T-helper 2 cell (primary cell): ENCODE results near the gene MINDY2.
A peak's percentile ranks its signal among the peaks of the same experiment; 100 is the strongest.
"Not testable (repeated sequence)": the region's sequence is repeated elsewhere in the genome, so short reads cannot be mapped to it uniquely, and the experiment has no call there.

Experiments
- DNase-seq, 5 experiments: peaks; one replicate each; pipeline versions ENCODE4 v3.0.0 to v3.0.0-alpha.2; 2012 to 2022

The MINDY2 gene

DNA sequence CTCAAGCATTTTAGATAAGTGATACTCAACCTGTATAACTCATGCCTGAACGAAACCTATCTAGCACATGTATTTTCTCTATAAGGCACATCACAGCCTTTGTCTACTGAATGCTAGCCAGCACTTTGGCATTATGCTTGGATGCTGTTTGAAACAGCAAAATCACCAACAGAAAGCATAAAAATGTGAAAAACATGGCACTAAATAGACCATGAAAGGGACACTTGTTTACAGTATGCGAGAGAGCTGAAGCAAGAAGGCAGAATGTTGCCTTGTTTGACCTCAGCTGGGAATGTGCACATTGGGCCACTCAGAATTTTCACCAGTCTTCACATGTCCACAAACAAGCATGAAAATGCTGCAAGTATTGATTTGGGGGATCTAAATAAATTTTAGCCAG, 59.5 kb downstream of the MINDY2 start:
- no peak for DNase-seq

DNA sequence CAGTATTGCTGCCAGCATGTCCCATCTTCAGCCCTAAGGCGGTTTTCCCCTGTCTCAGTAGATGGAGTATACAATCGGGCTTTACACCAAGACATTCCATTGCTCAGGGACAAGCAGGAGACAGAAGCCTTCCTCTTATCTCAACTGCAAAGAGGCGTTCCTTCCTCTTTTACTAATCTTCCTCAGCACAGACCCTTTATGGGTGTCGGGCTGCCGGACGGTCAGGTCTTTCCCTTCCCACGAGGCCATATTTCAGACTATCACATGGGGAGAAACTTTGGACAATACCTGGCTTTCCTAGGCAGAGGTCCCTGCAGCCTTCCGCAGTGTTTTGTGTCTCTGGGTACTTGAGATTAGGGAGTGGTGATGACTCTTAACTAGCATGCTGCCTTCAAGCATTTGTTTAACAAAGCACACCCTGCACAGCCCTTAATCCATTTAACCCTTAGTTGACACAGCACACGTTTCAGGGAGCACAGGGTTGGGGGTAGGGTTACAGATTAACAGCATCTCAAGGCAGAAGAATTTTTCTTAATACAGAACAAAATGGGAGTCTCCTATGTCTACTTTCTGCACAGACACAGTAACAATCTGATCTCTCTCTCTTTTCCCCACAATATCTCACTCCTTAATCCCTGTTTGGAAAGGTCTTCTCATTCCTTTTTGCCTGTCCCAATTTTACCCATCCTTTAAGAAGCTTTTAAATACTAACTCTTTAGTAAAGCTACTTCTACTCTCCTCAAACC, 62.8 kb downstream of the MINDY2 start:
- DNase-seq: not testable (repeated sequence)

DNA sequence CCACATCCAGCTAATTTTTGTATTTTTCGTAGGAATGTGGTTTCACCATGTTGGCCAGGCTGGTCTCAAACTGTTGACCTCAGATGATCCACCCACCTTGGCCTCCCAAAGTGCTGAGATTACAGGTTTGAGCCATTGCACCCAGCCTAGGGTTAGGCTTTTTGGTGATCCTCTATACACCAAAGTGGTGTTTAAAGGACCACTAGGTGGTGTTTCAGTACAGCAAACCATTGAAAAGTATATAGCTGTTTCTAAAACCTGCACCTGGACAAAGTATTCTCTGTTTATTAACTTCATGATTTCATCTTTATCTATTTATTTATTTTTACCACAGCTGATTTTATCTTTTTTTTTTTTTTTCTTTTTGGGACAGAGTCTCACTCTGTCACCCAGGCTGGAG, 68.4 kb downstream of the MINDY2 start:
- peak in 1 of 5 experiments; percentile 29 for DNase-seq

DNA sequence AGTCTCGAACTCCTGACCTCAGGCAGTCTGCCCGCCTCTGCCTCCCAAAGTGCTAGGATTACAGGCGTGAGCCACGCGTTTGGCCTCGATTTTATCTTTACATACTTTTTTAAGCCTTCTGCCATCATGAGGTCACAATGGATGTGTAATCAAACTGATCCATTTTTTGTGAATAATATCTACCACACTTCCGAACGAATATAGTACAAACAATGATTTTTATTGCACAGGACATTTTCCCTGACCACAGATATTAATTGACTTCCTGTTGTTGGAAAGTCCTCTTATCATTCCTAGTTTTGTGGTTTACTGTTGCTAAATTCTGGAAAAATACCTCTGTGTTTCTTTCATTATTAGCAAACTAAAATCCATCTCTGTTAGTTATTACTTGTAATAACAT, 68.9 kb downstream of the MINDY2 start:
- no peak for DNase-seq

DNA sequence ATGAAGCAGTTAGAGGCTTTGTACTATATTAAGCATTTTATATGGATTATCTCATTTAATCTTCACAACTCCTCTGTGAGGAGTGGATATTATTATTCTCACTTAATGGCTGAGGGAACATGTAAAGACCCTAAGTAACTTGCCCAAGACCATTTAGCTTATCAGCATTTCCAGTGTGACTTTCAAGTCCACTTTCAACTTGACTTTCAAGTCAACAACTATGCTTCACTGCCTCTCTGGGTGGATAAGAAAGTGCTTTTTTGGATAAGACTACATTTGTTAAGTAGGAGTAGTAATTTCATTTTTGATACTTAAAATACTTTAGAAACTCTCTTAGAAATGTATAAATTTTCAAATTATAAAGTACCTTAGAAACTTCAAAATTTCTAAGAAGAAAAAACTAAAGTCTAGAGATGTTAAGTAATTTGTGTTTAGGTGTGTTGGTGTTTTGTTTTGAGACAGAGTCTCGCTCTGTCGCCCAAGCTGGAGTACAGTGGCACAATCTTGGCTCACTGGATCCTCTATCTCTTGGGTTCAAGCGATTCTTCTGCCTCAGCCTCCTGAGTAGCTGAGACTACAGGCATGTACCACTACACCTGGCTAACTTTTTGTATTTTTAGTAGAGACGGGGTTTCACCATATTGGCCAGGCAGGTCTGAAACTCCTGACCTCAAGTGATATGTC, 71.8 kb downstream of the MINDY2 start:
- DNase-seq: no peak

DNA sequence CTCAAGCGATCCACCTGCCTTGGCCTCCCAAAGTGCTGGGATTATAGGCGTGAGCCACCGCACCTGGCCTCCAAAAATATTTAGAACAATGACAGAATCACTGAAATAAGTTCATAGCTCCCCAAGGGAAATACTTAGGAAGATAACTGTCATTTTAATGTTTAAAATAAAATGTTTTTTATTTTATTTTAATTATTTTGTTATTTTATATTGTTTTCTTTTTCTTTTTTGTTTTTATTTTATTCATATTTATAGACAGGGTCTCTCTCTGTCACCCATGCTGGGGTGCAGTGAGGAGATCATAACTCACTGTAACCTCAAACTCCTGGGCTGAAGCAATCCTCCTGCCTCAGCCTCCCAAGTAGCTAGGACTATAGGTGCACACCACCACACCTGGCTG, 80.1 kb downstream of the MINDY2 start:
- not testable (repeated sequence) for DNase-seq

DNA sequence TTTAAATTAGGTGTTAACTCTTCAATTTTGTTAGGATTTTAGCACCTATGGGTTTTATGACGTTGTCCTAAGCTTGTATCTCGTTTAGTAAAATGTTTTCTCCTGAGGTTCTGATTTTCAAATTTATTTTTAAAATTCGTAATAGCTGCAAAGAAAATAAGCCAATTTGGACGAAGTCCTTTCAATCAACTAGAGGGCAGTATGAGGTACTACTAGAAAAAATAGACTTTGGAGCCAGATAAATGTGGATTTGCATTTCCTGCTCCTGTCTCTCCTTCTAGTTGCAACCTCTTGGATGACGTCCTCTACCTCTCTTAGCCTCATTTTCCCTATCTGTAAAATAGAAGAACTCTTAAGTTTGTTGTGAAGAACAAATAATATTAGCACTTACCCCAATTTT, 81.2 kb downstream of the MINDY2 start:
- DNase-seq: no peak

GRCh38 chr15:58854593-58854992, 83.5 kb downstream of the MINDY2 start:
- no peak for DNase-seq

DNA sequence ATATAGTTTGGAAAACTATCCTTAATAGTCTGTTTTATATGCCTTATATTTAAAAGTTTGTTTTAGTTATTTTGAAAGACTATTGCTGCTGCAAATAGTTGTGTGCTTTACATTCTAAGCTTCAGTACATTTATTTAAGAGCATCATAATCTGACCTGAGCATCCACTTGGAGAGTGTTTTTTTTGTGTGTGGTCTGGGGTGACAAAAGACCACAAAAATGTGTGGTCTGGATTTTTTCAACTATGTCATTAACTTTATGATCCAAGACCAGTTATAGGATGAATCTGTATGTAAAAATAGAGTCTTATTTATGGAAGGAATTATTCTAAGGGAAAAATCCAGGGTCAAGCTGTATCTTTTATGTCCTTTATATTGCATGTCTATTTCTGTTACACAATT, 85.0 kb downstream of the MINDY2 start:
- DNase-seq: no peak

DNA sequence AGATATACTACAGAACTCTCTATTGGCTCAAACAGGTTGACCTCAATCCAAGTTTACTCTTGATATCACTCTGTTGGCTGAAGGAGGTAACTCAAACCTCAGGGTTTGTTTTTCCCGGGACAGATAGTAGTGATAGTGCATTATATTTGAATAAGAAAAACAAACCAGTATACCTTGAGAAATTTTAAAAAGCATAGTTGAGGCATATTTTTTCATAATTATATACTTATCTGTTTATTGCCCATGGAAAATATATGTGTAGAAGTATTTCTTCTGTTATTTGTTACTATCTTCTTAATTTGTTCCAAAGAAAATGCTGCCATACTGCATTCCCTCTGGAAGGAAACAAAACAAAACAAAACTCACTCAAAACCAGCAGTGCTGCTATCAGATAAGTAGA, 85.5 kb downstream of the MINDY2 start:
- not testable (repeated sequence) for DNase-seq

DNA sequence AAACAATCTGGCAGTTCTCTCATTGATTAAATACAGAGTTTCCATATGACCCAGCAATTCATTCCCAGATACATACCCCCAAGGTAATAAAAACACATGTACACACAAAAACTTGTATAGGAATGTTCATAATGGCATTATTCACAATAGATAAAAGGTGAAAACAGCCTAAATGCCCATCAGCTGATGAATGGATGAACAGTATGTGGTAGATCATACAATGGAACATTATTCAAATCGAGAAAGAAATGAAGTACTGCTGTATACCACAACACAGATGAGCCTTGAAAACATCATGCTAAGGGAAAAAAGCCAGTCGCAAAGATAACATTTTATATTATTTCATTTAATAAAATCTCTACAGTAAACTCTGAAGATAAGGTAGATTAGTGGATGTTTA, 91.2 kb downstream of the MINDY2 start:
- DNase-seq: no peak

- DNase-seq: peak in 1 of 5 experiments; percentile 6
Observed at GRCh38 chr15:58864602-58865424, 93.7 kb downstream of the MINDY2 start.

GRCh38 chr15:58865425-58865880, 94.4 kb downstream of the MINDY2 start:
- DNase-seq: no peak

- DNase-seq: no peak
Observed at GRCh38 chr15:58867926-58868325, 96.8 kb downstream of the MINDY2 start.

- DNase-seq: no peak
Observed at GRCh38 chr15:58870451-58870850, 99.3 kb downstream of the MINDY2 start.

DNA sequence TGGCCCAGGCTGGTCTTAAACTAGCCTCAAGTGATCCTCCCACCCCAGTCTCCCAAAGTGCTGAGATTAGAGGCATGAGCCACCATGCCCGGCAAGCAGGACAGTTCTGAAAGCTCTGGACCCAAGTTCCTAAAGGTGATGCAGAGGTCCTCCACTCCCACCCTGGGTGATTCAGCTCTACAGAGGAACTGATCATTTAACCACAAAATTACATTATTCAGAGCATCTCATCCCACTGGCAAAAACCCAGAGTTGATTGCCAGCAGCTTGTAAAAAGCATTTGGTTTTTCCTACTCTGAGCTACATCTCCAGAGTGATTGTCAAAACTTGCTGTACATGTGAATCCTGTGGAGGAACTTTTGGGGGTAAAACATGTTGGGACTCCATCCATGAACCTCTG, 102.2 kb downstream of the MINDY2 start:
- no peak for DNase-seq

DNA sequence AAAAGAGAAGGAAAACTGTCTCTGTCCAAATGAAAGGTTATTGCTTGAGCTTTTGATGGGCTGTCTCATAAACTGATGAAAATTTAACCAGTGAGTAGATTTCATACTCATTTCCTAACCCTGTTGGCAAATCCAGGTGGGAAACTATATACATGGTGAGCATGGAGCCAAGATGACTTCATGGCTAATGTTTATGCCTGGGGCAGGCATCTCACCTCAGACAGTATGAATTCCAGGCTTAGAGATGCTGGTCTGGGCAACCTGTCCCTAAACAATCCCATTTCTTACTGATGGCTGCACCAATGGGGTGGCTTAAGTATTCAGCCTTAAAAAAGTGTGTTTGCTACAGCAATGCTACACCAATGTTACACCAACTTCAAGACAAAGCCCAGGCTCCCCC, 104.2 kb downstream of the MINDY2 start:
- DNase-seq: no peak

DNA sequence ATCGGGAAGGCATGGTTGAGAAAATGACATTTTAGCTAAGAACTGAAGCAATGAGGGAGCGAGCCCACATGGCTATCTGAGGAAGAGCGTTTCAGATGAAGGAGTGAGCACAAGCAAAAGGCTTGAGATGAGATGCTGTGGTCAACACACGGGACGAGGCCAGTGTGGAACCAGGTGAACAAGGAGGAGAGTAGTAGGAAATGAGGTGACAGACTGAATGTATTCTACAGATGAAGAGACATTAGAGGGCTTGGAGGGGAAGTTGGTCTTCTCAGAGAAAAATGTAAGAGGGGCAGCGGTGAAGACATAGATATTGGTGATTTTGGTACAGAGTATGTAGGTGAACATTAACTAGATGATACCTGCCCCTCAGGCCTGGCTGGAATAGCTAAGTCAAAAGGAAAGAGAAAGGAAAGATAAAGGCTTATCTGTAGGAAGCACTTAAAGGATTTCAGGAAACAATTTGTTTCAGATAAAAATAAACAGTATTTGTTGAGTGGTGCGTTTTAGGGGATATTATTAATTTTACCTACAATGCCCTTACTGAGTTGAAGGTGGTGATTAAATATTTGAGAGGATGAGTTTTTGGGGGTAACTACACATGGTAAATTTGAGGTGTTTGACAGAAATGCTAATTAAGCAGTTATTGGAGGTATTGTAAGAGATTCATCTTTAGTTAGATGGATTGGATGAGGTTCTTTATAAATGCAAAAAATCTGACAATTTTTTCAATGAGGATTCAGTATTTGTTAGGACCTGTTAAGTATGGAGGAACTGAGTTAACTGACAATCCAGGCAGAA, 105.4 kb downstream of the MINDY2 start:
- DNase-seq: no peak

DNA sequence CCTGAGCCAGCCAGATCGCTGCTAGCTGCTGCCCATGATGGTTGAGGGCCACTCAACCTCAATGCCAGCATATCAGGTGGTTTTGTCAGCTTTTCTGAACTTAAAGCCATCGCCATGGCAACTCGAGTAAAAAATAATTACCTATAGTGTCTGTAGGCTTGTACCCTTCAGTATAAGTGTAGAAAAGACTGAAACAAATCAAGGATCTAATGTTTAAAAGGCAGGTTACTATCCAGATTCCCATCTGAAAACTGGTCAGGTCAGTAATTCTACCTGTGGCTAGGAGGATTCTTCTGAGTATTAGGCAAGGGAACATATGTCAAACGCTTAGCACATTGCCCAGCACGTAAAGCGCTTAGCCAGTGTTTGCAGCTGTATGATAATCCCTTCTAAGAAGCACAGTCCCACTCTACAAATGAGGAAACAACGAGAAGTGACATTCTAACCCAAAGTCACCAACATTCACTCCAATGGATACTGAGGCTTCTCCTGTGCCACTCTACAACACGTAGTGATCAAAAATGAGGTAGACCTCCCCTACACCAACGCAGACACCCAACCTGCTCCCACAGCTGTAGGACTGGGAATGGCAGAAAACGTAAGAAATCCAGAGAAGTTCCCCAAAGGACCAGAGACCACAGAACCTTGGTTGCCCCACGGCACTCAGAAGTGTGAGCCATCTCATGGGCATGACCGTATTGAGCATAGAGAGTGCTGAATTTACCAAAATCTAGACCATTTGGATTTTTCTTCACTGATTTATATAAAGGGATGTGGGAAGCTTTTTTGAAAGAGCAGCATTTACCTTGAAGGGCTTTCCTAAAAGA, 107.1 kb downstream of the MINDY2 start:
- DNase-seq: no peak

- no peak for DNase-seq
Observed at GRCh38 chr15:58880320-58880719, 109.2 kb downstream of the MINDY2 start.

DNA sequence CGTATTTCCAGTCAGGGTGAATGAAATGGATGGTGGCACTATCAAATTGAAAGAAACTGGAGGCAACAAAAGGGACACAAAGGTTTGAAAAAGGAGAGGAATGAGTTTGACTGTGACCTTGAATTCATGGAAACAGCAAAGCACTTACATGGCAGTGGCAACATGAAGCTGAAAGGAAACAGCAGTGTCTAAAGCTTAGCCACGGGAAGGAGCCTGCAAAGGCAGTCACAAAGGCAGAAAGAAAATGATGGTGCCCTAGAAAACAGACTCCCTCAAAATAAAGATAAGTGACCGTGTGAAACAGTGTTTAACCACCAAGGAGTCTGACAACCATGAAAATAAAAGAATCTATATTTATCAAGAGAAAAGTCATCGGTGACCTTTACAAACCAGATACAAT, 111.1 kb downstream of the MINDY2 start:
- no peak for DNase-seq

- not testable (repeated sequence) for DNase-seq
Observed at GRCh38 chr15:58883926-58884325, 112.8 kb downstream of the MINDY2 start.
